Measurements from ENCODE around the gene SEMA5A.

DNA sequence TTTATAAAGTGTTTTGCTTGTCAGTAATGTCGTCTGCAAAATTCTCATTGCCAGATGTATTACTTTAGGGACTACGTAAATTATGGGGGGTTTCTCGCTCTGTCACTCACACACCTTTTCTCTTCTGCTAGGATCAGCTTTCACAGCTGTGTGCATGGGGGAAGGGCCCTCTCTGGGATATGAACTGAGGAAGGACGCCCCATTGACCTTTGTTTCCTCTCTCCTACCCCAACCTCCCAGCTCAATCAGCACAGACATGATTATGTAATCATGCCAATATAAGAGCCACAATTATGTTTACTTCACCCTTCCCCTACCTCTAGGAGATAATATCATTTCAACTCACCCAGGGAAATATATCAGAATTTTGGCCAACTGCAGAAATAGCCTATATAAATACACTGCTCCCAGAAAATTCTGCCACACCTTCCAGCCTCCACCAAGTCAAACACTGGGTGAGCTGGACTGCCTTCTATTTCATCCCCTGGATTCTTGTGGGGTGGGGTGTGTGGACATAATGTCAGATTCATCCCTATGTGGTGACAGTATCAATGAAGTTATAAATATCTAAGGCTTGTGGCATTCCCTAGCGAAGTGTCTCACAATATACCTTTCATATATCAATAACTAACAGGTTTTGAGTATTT, 12.6 kb upstream of the SEMA5A start:
- TF ChIP-seq, protein P1, sequence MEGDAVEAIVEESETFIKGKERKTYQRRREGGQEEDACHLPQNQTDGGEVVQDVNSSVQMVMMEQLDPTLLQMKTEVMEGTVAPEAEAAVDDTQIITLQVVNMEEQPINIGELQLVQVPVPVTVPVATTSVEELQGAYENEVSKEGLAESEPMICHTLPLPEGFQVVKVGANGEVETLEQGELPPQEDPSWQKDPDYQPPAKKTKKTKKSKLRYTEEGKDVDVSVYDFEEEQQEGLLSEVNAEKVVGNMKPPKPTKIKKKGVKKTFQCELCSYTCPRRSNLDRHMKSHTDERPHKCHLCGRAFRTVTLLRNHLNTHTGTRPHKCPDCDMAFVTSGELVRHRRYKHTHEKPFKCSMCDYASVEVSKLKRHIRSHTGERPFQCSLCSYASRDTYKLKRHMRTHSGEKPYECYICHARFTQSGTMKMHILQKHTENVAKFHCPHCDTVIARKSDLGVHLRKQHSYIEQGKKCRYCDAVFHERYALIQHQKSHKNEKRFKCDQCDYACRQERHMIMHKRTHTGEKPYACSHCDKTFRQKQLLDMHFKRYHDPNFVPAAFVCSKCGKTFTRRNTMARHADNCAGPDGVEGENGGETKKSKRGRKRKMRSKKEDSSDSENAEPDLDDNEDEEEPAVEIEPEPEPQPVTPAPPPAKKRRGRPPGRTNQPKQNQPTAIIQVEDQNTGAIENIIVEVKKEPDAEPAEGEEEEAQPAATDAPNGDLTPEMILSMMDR (IDR thresholded peaks at IDR 0.05): no peak
- TF ChIP-seq EZH2 (IDR thresholded peaks at IDR 0.05; ENCODE audit: borderline replicate concordance, insufficient read depth, low read depth, low read length, poor library complexity, severe bottlenecking): no peak

All from B cell (primary cell).